Mammary epithelial cell (primary cell): Measurements from ENCODE around the gene CYP24A1.

ENCODE experiments used
- CTCF ChIP-seq, 2 donors: IDR thresholded peaks in 1 of 2; conservative IDR thresholded peaks in 1 of 2; 2 replicates each; pipeline ENCODE4 v1.5.1; 2011 to 2012; ENCODE audit warnings: inconsistent platforms in 2 of 2, low read length in 2 of 2, mild to moderate bottlenecking in 2 of 2, control low read depth in 1 of 2, low read depth in 1 of 2; ENCODE audit not compliant: insufficient read depth in 1 of 2; ENCODE audit errors: extremely low read depth in 1 of 2
- EZH2 ChIP-seq: IDR thresholded peaks from 2 replicates; pipeline ENCODE4 v1.6.1; 2012; ENCODE audit warnings: low read length, inconsistent platforms, borderline replicate concordance

GRCh38 chr20:54133434-54134427 lies 40.1 kb downstream of the CYP24A1 start:
- TF ChIP-seq CTCF (conservative IDR thresholded peaks at IDR 0.05 in 1 of 2, IDR thresholded peaks at IDR 0.05 in 1 of 2; ENCODE audit: extremely low read depth in 1 of 2, insufficient read depth in 1 of 2, low read depth in 1 of 2, low read length in 2 of 2) (no peak), EZH2 (no peak)
